ENCODE data around the gene RPTOR. TPM values are rescaled to one million over a fixed set of nuclear protein-coding genes. Genes with fewer than 3 reads are reported as not detected.
"Not testable (repeated sequence)": the region's sequence is repeated elsewhere in the genome, so short reads cannot be mapped to it uniquely, and the experiment has no call there.

Gene RPTOR
- polyA plus RNA-seq, 2 donors, result 7.1 to 10.5 TPM

DNA sequence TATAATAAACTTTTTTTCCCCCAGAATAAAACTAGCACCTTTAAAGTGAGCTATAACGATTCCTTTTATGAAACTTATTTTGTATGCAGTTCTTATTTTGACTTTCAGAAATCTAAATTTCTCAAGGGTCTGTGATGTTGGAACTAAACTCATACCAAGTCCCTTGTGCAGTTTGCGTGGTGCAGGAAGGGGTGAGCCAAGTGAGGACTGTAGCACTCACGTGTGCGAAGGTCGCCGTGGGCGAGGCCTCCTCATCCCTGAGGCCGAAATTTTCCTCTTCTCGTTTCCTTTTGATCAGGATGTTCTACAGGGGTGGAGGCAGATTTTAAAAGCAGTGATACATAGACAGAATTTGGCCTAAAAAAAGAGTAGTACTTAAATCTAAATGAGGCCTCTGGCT is 73.7 kb downstream of the RPTOR start:
- H3K4me3 ChIP-seq (ENCODE audit: low read depth in 1 of 2, low read length in 2 of 2), result no peak overlapping the region
- H3K36me3 ChIP-seq (ENCODE audit: control insufficient read depth in 2 of 2, insufficient read depth in 2 of 2, low read length in 1 of 2), result no peaks in the 10 kb centered on the region
- 83 to 86% methylated on average over 9 of the region's 9 CpGs for WGBS, 2 donors
- no peak overlapping the region for H3K27ac ChIP-seq (ENCODE audit: low read depth in 2 of 2, low read length in 1 of 2)
- peaks cover 2 to 9% of the 10 kb centered on the region in 2 donors for H3K4me1 ChIP-seq (ENCODE audit: control insufficient read depth in 2 of 2, insufficient read depth in 2 of 2, low read length in 1 of 2)
- H3K9me3 ChIP-seq (ENCODE audit: control insufficient read depth in 2 of 2, insufficient read depth in 1 of 2, low read depth in 1 of 2, low read length in 1 of 2), result no peaks in the 10 kb centered on the region
- H3K27me3 ChIP-seq (ENCODE audit: control insufficient read depth in 1 of 2, insufficient read depth in 2 of 2, low read length in 2 of 2), result no peaks in the 10 kb centered on the region

DNA sequence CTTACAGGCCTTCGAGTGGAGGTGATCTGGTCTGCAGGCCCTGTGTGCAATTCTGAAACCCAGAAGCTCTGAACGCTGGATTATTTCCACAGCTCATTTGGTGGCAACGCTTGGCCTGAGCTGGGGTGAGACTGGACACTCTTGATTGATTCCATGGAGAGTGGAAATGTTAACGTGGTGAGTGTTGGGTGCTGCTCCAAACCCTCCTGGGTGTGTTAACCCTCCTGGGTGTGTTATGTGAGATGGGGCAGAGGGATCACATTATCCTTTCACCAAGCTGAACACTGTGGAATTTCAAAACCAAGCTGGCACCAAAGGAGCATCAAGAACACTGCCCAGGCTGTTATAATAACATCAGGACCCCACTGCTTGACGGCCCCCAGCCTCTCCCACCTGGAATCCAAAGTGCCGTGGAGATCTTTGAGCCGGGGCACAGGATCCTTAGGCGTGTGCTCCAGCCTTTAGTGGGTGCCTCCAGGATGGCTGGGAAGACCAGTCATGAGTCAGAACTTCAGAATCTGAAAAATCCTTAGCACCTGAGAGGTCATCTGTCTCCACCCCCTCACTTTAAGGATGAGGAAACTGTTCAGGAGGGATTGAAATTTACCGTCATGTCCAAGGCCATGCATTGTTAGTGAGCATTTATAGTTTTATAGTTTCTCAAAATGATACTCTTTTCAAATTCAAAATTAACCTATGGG is 75.0 kb downstream of the RPTOR start:
- H3K4me1 ChIP-seq (ENCODE audit: control insufficient read depth in 2 of 2, insufficient read depth in 2 of 2, low read length in 1 of 2), result peaks cover 2 to 9% of the 10 kb centered on the region in 2 donors
- WGBS, 2 donors, result 83 to 85% methylated on average over 9 of the region's 9 CpGs
- H3K4me3 ChIP-seq (ENCODE audit: low read depth in 1 of 2, low read length in 2 of 2), result no peak overlapping the region
- H3K9me3 ChIP-seq (ENCODE audit: control insufficient read depth in 2 of 2, insufficient read depth in 1 of 2, low read depth in 1 of 2, low read length in 1 of 2), result no peaks in the 10 kb centered on the region
- H3K36me3 ChIP-seq (ENCODE audit: control insufficient read depth in 2 of 2, insufficient read depth in 2 of 2, low read length in 1 of 2), result no peaks in the 10 kb centered on the region
- H3K27ac ChIP-seq (ENCODE audit: low read depth in 2 of 2, low read length in 1 of 2), result no peak overlapping the region
- no peaks in the 10 kb centered on the region for H3K27me3 ChIP-seq (ENCODE audit: control insufficient read depth in 1 of 2, insufficient read depth in 2 of 2, low read length in 2 of 2)

DNA sequence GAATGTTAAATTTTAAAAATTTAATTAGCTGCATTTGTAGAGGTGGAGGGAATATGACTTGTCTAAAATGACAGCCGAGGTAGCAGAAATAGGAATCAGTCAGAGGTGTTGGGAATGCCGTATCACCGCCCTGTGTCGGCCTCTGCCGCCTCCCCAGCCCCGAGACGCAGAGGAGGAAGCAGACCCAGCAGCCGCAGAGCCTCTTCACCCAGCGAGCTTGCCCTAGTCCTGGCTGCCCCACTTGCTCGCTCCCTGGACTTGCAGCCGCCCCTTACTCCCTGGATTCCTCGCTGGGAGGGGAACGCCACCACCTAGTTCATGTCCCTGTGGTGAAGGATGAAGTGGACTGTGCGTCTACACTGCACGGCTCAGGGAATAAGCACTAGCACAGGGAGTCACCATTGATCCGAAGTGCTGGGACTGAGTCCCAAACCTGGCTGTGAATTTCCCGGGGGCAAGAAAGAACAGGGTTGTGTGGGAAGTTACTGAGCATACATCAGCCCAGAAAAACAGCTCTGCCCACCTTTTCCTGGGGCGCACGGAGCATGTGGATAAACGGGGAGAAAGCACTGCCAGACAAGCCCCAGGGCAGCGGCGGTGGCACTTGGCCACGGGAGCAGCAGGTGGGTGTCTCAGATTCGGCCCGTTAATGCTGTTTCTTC is 76.8 kb downstream of the RPTOR start:
- H3K4me3 ChIP-seq (ENCODE audit: low read depth in 1 of 2, low read length in 2 of 2), result no peak overlapping the region
- H3K9me3 ChIP-seq (ENCODE audit: control insufficient read depth in 2 of 2, insufficient read depth in 1 of 2, low read depth in 1 of 2, low read length in 1 of 2), result no peaks in the 10 kb centered on the region
- WGBS, 2 donors, result 74 to 78% methylated on average over 25 of the region's 25 CpGs
- H3K36me3 ChIP-seq (ENCODE audit: control insufficient read depth in 2 of 2, insufficient read depth in 2 of 2, low read length in 1 of 2), result peaks cover 0 to 2% of the 10 kb centered on the region in 2 donors
- no peaks in the 10 kb centered on the region for H3K27me3 ChIP-seq (ENCODE audit: control insufficient read depth in 1 of 2, insufficient read depth in 2 of 2, low read length in 2 of 2)
- no peak overlapping the region for H3K27ac ChIP-seq (ENCODE audit: low read depth in 2 of 2, low read length in 1 of 2)
- peaks cover 2 to 7% of the 10 kb centered on the region in 2 donors for H3K4me1 ChIP-seq (ENCODE audit: control insufficient read depth in 2 of 2, insufficient read depth in 2 of 2, low read length in 1 of 2)

DNA sequence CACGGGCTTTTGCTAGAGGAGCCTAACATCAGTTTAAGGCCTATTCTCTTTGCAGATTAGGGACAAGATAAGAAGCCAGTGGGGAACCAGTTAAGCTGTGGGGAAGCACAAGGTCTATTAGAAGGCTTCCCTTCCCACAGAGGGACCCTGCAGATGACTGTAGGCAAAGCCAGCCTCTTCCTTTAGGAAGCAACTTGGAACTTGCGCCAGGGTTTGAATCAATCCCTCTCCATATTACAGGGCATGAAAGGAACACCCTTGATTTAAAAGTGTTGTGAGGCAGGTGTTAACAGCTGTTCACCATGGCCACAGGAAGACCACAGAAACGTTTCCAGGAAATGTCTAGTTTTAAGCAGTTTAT is 77.3 kb downstream of the RPTOR start:
- Histone ChIP-seq H3K27ac (ENCODE audit: low read depth in 2 of 2, low read length in 1 of 2) (no peak overlapping the region), H3K4me3 (ENCODE audit: low read depth in 1 of 2, low read length in 2 of 2) (no peak overlapping the region), H3K27me3 (ENCODE audit: control insufficient read depth in 1 of 2, insufficient read depth in 2 of 2, low read length in 2 of 2) (no peaks in the 10 kb centered on the region), H3K4me1 (ENCODE audit: control insufficient read depth in 2 of 2, insufficient read depth in 2 of 2, low read length in 1 of 2) (peaks cover 2 to 7% of the 10 kb centered on the region in 2 donors), H3K36me3 (ENCODE audit: control insufficient read depth in 2 of 2, insufficient read depth in 2 of 2, low read length in 1 of 2) (peaks cover 2% of the 10 kb centered on the region in 2 donors), H3K9me3 (ENCODE audit: control insufficient read depth in 2 of 2, insufficient read depth in 1 of 2, low read depth in 1 of 2, low read length in 1 of 2) (no peaks in the 10 kb centered on the region)
- 49 to 50% methylated on average over 3 of the region's 3 CpGs for WGBS, 2 donors

DNA sequence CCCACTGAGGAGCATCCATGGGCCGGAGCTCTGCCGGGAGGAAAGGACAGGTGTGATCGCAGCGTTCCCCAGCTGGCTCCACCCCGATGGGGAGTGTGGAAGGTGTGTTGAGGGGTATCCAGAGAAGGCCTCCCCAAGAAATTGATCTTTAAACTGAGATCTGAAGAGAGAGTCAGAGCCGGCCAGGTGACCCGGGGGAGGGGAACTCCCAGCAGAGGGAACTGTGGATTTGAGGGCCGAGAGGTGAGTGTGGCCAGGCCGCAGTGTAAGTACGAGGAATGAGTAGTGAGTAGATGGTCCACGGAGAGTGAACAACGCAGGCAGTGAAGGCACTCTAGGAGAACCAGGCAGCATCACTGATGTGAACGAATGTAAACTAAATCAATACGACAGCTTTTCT is 80.2 kb downstream of the RPTOR start:
- 91 to 92% methylated on average over 14 of the region's 14 CpGs for WGBS, 2 donors
- Histone ChIP-seq H3K9me3 (ENCODE audit: control insufficient read depth in 2 of 2, insufficient read depth in 1 of 2, low read depth in 1 of 2, low read length in 1 of 2) (no peaks in the 10 kb centered on the region), H3K27me3 (ENCODE audit: control insufficient read depth in 1 of 2, insufficient read depth in 2 of 2, low read length in 2 of 2) (no peaks in the 10 kb centered on the region), H3K36me3 (ENCODE audit: control insufficient read depth in 2 of 2, insufficient read depth in 2 of 2, low read length in 1 of 2) (peaks cover 2 to 4% of the 10 kb centered on the region in 2 donors), H3K4me3 (ENCODE audit: low read depth in 1 of 2, low read length in 2 of 2) (no peak overlapping the region), H3K27ac (ENCODE audit: low read depth in 2 of 2, low read length in 1 of 2) (no peak overlapping the region), H3K4me1 (ENCODE audit: control insufficient read depth in 2 of 2, insufficient read depth in 2 of 2, low read length in 1 of 2) (peaks cover 0 to 7% of the 10 kb centered on the region in 2 donors)

DNA sequence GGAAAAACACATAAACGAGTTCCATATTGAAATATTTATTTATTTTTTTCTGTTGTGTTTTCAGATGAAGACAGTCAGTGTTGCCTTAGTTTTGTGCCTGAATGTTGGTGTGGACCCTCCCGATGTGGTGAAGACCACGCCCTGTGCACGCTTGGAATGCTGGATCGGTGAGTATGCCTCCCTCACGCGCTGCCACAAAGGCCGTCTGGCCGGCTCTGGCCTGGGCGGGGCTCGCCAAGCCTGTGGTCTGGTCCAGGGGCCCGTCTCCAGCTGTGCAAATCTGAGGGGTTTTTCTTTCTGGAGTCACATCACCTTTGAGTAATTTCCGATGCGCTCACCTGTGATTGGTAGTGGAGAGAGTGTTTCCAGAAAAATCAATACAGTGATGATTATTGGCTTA is 81.0 kb downstream of the RPTOR start:
- Histone ChIP-seq H3K4me1 (ENCODE audit: control insufficient read depth in 2 of 2, insufficient read depth in 2 of 2, low read length in 1 of 2) (peaks cover 0 to 7% of the 10 kb centered on the region in 2 donors), H3K27ac (ENCODE audit: low read depth in 2 of 2, low read length in 1 of 2) (no peak overlapping the region), H3K27me3 (ENCODE audit: control insufficient read depth in 1 of 2, insufficient read depth in 2 of 2, low read length in 2 of 2) (no peaks in the 10 kb centered on the region), H3K9me3 (ENCODE audit: control insufficient read depth in 2 of 2, insufficient read depth in 1 of 2, low read depth in 1 of 2, low read length in 1 of 2) (no peaks in the 10 kb centered on the region), H3K36me3 (ENCODE audit: control insufficient read depth in 2 of 2, insufficient read depth in 2 of 2, low read length in 1 of 2) (peaks cover 2 to 4% of the 10 kb centered on the region in 2 donors), H3K4me3 (ENCODE audit: low read depth in 1 of 2, low read length in 2 of 2) (no peak overlapping the region)
- WGBS, 2 donors, result 90 to 91% methylated on average over 14 of the region's 14 CpGs

DNA sequence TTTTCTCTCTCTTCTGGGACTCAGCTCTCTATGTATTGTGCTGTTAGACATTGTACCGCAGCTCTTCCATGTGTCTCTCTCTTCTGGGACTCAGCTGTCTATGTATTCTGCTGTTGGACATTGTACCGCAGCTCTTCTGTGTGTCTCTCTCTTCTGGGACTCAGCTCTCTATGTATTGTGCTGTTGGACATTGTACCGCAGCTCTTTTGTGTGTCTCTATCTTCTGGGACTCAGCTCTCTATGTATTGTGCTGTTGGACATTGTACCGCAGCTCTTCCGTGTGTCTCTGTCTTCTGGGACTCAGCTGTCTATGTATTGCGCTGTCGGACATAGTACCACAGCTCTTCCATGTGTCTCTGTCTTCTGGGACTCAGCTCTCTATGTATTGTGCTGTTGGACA is 84.2 kb downstream of the RPTOR start:
- not testable (repeated sequence) for H3K27me3 ChIP-seq (ENCODE audit: control insufficient read depth in 1 of 2, insufficient read depth in 2 of 2, low read length in 2 of 2); H3K9me3 ChIP-seq (ENCODE audit: control insufficient read depth in 2 of 2, insufficient read depth in 1 of 2, low read depth in 1 of 2, low read length in 1 of 2); H3K4me3 ChIP-seq (ENCODE audit: low read depth in 1 of 2, low read length in 2 of 2); H3K36me3 ChIP-seq (ENCODE audit: control insufficient read depth in 2 of 2, insufficient read depth in 2 of 2, low read length in 1 of 2); H3K27ac ChIP-seq (ENCODE audit: low read depth in 2 of 2, low read length in 1 of 2); H3K4me1 ChIP-seq (ENCODE audit: control insufficient read depth in 2 of 2, insufficient read depth in 2 of 2, low read length in 1 of 2)
- WGBS, 2 donors, result 89 to 93% methylated on average over 7 of the region's 7 CpGs

DNA sequence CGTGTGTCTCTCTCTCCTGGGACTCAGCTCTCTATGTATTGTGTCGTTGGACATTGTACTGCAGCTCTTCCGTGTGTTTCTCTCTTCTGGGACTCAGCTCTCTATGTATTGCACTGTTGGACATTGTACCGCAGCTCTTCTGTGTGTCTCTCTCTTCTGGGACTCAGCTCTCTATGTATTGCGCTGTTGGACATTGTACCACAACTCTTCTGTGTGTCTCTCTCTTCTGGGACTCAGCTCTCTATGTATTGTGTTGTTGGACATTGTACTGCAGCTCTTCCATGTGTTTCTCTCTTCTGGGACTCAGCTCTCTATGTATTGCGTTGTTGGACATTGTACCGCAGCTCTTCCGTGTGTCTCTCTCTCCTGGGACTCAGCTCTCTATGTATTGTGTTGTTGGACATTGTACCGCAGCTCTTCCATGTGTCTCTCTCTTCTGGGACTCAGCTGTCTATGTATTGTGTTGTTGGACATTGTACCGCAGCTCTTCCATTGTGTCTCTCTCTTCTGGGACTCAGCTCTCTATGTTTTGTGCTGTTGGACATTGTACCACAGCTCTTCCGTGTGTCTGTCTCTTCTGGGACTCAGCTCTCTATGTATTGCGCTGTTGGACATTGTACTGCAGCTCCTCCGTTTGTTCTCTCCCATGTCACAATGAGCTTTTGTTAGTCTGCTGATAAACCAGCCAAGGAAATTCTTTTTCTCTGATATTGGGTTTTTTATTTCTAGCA is 84.8 kb downstream of the RPTOR start:
- Histone ChIP-seq H3K27ac (ENCODE audit: low read depth in 2 of 2, low read length in 1 of 2) (no peak overlapping the region), H3K36me3 (ENCODE audit: control insufficient read depth in 2 of 2, insufficient read depth in 2 of 2, low read length in 1 of 2) (peaks cover 4 to 6% of the 10 kb centered on the region in 2 donors), H3K4me3 (ENCODE audit: low read depth in 1 of 2, low read length in 2 of 2) (no peak overlapping the region), H3K4me1 (ENCODE audit: control insufficient read depth in 2 of 2, insufficient read depth in 2 of 2, low read length in 1 of 2) (no peaks in the 10 kb centered on the region), H3K9me3 (ENCODE audit: control insufficient read depth in 2 of 2, insufficient read depth in 1 of 2, low read depth in 1 of 2, low read length in 1 of 2) (no peaks in the 10 kb centered on the region), H3K27me3 (ENCODE audit: control insufficient read depth in 1 of 2, insufficient read depth in 2 of 2, low read length in 2 of 2) (no peaks in the 10 kb centered on the region)
- 91 to 92% methylated on average over 13 of the region's 13 CpGs for WGBS, 2 donors

DNA sequence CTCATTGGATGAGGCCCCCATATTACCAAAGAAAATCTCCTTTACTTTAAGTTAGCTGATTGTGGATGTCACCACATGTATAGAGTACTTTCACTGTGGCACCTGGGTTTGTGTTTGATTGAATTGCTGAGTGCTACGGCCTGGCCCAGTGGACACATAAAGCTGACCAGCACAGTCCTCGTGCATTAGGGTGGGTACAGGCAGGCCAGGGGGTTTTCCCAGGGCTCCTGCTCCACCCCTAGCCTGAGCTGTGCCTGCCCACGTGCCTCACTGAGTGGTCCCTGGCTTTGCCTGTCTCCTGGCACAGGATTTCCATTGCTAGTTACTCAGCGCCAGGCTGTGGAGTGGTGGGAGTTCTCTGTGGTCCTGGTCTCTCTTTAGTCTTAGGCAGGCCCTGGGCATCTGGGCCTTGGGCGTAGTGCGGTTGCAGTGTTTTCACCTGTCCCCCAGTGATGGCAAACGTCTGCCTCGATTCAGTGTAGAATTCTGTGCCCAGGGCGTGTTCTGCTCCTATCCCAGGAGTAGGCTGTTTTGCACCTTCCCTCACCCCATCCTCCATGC is 86.0 kb downstream of the RPTOR start:
- H3K27ac ChIP-seq (ENCODE audit: low read depth in 2 of 2, low read length in 1 of 2), result no peak overlapping the region
- H3K9me3 ChIP-seq (ENCODE audit: control insufficient read depth in 2 of 2, insufficient read depth in 1 of 2, low read depth in 1 of 2, low read length in 1 of 2), result no peaks in the 10 kb centered on the region
- H3K36me3 ChIP-seq (ENCODE audit: control insufficient read depth in 2 of 2, insufficient read depth in 2 of 2, low read length in 1 of 2), result peaks cover 4% of the 10 kb centered on the region in 2 donors
- no peaks in the 10 kb centered on the region for H3K4me1 ChIP-seq (ENCODE audit: control insufficient read depth in 2 of 2, insufficient read depth in 2 of 2, low read length in 1 of 2)
- no peaks in the 10 kb centered on the region for H3K27me3 ChIP-seq (ENCODE audit: control insufficient read depth in 1 of 2, insufficient read depth in 2 of 2, low read length in 2 of 2)
- WGBS, 2 donors, result 88 to 90% methylated on average over 9 of the region's 9 CpGs
- H3K4me3 ChIP-seq (ENCODE audit: low read depth in 1 of 2, low read length in 2 of 2), result no peak overlapping the region
